WTC11 (cell line): ENCODE data around the gene GOLT1A. TPM values are rescaled to one million over a fixed set of nuclear protein-coding genes. Genes with fewer than 3 reads are reported as not detected.

Experiments used
- ATAC-seq: fragments of 200-7000 bp; cut with Tn5 transposase; 2 replicates; pipeline ENCODE4 v1.10.0; 2021; ENCODE audit warnings: mild to moderate bottlenecking, moderate library complexity
- CTCF ChIA-PET: fragments of 300-600 bp; sonication (Branson Sonifier 250); formaldehyde crosslinking; loops from one replicate; lab custom pipeline; 2021; ENCODE audit warnings: antibody characterized with exemption; lab: Charles Lee
- POLR2A ChIA-PET: fragments of 350-600 bp; sonication (Branson Sonifier 250); formaldehyde crosslinking; loops from one replicate; lab custom pipeline; 2021; ENCODE audit warnings: antibody characterized with exemption; lab: Charles Lee
- DNase-seq: peaks from one replicate; pipeline ENCODE4 v3.0.0; 2021; ENCODE audit warnings: low spot score
- H3K27ac Mint-ChIP-seq: 2 replicates; pipeline ENCODE4 v1.8.0; 2021; ENCODE audit warnings: mixed read lengths
- H3K27me3 Mint-ChIP-seq: 2 replicates; pipeline ENCODE4 v1.8.0; 2021; ENCODE audit warnings: low read depth, mild to moderate bottlenecking, moderate library complexity, mixed read lengths
- H3K36me3 Mint-ChIP-seq: 2 replicates; pipeline ENCODE4 v1.8.0; 2021; ENCODE audit warnings: mixed read lengths
- H3K4me1 Mint-ChIP-seq: 2 replicates; pipeline ENCODE4 v1.8.0; 2022; ENCODE audit warnings: mixed read lengths
- H3K4me3 Mint-ChIP-seq: 2 replicates; pipeline ENCODE4 v1.8.0; 2021; ENCODE audit warnings: mild to moderate bottlenecking, moderate library complexity, mixed read lengths
- H3K9me3 Mint-ChIP-seq: 2 replicates; pipeline ENCODE4 v1.8.0; 2021; ENCODE audit warnings: mixed read lengths
- AFF4 ChIP-seq: sonication (generic); formaldehyde crosslinking; IDR thresholded peaks from 2 replicates; pipeline ENCODE4 v1.8.1; 2023; ENCODE audit warnings: mild to moderate bottlenecking, missing genetic modification reagents, borderline replicate concordance
- AR ChIP-seq: fragments of 250-450 bp; sonication (Bioruptor Pico); IDR thresholded peaks from 2 replicates; pipeline ENCODE4 v1.9.0; 2021; ENCODE audit warnings: mild to moderate bottlenecking
- CDX4 ChIP-seq: fragments of 250-450 bp; sonication (Bioruptor Pico); IDR thresholded peaks from 2 replicates; pipeline ENCODE4 v1.9.0; 2021; ENCODE audit warnings: moderate library complexity, mild to moderate bottlenecking, inconsistent platforms, borderline replicate concordance
- E2F1 ChIP-seq: sonication (generic); formaldehyde crosslinking; IDR thresholded peaks from 2 replicates; pipeline ENCODE4 v1.8.0; 2022; ENCODE audit warnings: mild to moderate bottlenecking, missing genetic modification reagents
- E2F4 ChIP-seq: sonication (generic); formaldehyde crosslinking; IDR thresholded peaks from 2 replicates; pipeline ENCODE4 v1.8.1; 2022; ENCODE audit warnings: low read depth, mild to moderate bottlenecking, moderate library complexity, missing genetic modification reagents, borderline replicate concordance
- IRF2 ChIP-seq: sonication (generic); formaldehyde crosslinking; IDR thresholded peaks from 2 replicates; pipeline ENCODE4 v1.8.0; 2022; ENCODE audit warnings: low read depth, missing genetic modification reagents, borderline replicate concordance
- JAZF1 ChIP-seq: fragments of 250-450 bp; sonication (Bioruptor Pico); IDR thresholded peaks from 2 replicates; pipeline ENCODE4 v1.9.0; 2021; ENCODE audit warnings: moderate library complexity, mild to moderate bottlenecking, inconsistent platforms
- NFE2L1 ChIP-seq: sonication (generic); formaldehyde crosslinking; IDR thresholded peaks from 2 replicates; pipeline ENCODE4 v1.8.1; 2023; ENCODE audit warnings: missing genetic modification reagents
- RELA ChIP-seq: sonication (generic); formaldehyde crosslinking; IDR thresholded peaks from 2 replicates; pipeline ENCODE4 v1.8.1; 2022; ENCODE audit warnings: missing genetic modification reagents, mild to moderate bottlenecking, borderline replicate concordance
- SMAD4 ChIP-seq: sonication (generic); formaldehyde crosslinking; IDR thresholded peaks from 2 replicates; pipeline ENCODE4 v1.8.0; 2022; ENCODE audit warnings: mild to moderate bottlenecking, missing genetic modification reagents
- TCF7 ChIP-seq: sonication (generic); formaldehyde crosslinking; IDR thresholded peaks from 2 replicates; pipeline ENCODE4 v1.8.0; 2022; ENCODE audit warnings: mild to moderate bottlenecking, low read depth, missing genetic modification reagents, moderate library complexity
- USF2 ChIP-seq: sonication (generic); formaldehyde crosslinking; IDR thresholded peaks from 2 replicates; pipeline ENCODE4 v1.8.1; 2023; ENCODE audit warnings: mild to moderate bottlenecking, missing genetic modification reagents, moderate library complexity
- ZNF121 ChIP-seq: sonication (generic); formaldehyde crosslinking; IDR thresholded peaks from 2 replicates; pipeline ENCODE4 v1.8.0; 2023; ENCODE audit warnings: missing genetic modification reagents
- ZNF423 ChIP-seq: fragments of 250-450 bp; sonication (Bioruptor Pico); IDR thresholded peaks from 2 replicates; pipeline ENCODE4 v2.1.2; 2022; ENCODE audit warnings: mild to moderate bottlenecking, moderate library complexity
- ZSCAN18 ChIP-seq: fragments of 250-450 bp; sonication (Bioruptor Pico); IDR thresholded peaks from 2 replicates; pipeline ENCODE4 v2.1.2; 2022; ENCODE audit warnings: mild to moderate bottlenecking, moderate library complexity
- total RNA-seq: library from RNA; stranded (reverse); gene quantifications from 3 replicates; pipeline ENCODE4 v1.2.3, GENCODE V29; 2021

Gene GOLT1A
- total RNA-seq, 1 experiment from 2014 or later, result 6.5 TPM

- TF ChIP-seq E2F1 (no peak), ZNF121 (CRISPR knock-in tag) (no peak), JAZF1 (CRISPR knock-in tag) (no peak)
These were observed 37.5 kb upstream of the GOLT1A start (continued) for GRCh38 chr1:204251286-204251685.

- H3K9me3 Mint-ChIP-seq, result no peaks in the 10 kb centered on the region
- H3K4me1 Mint-ChIP-seq, result peaks cover 48% of the 10 kb centered on the region
- ChIA-PET POLR2A (no interaction called here), CTCF (interaction anchor here (0.8 to 4.5 kb wide), 3 partner anchors 8 to 43 kb away, joined by 4 to 17 read pairs (median 5); partner anchors contain the start of gene GOLT1A)
- no peaks in the 10 kb centered on the region for H3K36me3 Mint-ChIP-seq
- TF ChIP-seq ZNF423 (CRISPR knock-in tag), result no peak
- TF ChIP-seq AFF4 (CRISPR knock-in tag), result no peak
- no peak for TF ChIP-seq ZNF121 (CRISPR knock-in tag)
- no peak for TF ChIP-seq USF2 (CRISPR knock-in tag)
- TF ChIP-seq RELA, result no peak
- TF ChIP-seq CDX4, result no peak
- no peak for TF ChIP-seq ZSCAN18 (CRISPR knock-in tag)
- TF ChIP-seq SMAD4 (CRISPR knock-in tag), result no peak
- no peak for TF ChIP-seq IRF2 (CRISPR knock-in tag)
- TF ChIP-seq E2F4 (CRISPR knock-in tag), result no peak
- TF ChIP-seq AR, result no peak
- no peak for TF ChIP-seq TCF7
- TF ChIP-seq NFE2L1 (CRISPR knock-in tag), result no peak
- DNase-seq, result no peak
- no peak for ATAC-seq
- no peak overlapping the region for H3K27ac Mint-ChIP-seq
- no peaks in the 10 kb centered on the region for H3K27me3 Mint-ChIP-seq
- no peak overlapping the region for H3K4me3 Mint-ChIP-seq
These were observed 36.7 kb upstream of the GOLT1A start for GRCh38 chr1:204250428-204251030.
